ENCODE results near the gene COQ2.

DNA sequence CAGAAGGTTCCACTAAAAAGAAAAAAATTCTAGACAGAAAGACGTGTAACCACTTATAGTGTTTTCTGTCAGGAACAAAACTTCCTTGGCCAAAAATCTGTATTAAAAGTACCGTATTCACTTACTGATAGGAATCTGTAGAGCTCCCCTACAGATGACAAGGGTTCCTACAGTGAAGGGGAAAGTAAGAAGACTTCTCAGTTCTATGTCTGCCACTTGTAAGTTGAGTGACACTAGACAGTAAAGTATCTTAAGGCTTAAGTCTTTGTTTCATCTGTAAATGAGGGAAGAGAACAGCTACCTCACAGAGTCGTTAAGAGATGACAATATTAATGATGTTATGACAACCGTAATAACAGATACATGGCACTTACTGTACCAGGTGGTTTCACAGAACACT, 3.3 kb downstream of the COQ2 start:
- TF ChIP-seq FOXM1 (IDR thresholded peaks at IDR 0.05; ENCODE audit: borderline replicate concordance) = no peak
- TF ChIP-seq FOXK2 (IDR thresholded peaks at IDR 0.05) = no peak

All from HEK293T (cell line).